ENCODE measurements around the gene OCIAD1.
"Not testable (repeated sequence)": the region's sequence is repeated elsewhere in the genome, so short reads cannot be mapped to it uniquely, and the experiment has no call there.

DNA sequence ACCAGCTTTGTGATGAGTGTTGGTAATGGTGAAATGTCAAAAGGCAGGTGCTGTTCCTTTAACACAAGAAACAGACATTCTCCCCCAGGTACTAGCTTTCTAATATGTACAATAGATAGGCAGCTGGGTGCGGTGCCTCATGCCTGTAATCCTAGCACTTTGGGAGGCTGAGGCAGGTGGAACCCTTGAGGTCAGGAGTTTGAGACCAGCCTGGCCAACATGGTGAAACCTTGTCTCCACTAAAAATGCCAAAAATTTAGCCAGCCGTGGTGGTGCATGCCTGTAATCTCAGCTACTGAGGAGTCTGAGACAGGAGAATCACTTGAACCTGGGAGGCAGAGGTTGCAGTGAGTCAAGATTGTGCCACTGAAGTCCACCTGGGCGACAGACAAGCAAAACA, 50.8 kb downstream of the OCIAD1 start:
- TF ChIP-seq POLR2A (IDR thresholded peaks at IDR 0.05) = not testable (repeated sequence)
- TF ChIP-seq, protein P1, sequence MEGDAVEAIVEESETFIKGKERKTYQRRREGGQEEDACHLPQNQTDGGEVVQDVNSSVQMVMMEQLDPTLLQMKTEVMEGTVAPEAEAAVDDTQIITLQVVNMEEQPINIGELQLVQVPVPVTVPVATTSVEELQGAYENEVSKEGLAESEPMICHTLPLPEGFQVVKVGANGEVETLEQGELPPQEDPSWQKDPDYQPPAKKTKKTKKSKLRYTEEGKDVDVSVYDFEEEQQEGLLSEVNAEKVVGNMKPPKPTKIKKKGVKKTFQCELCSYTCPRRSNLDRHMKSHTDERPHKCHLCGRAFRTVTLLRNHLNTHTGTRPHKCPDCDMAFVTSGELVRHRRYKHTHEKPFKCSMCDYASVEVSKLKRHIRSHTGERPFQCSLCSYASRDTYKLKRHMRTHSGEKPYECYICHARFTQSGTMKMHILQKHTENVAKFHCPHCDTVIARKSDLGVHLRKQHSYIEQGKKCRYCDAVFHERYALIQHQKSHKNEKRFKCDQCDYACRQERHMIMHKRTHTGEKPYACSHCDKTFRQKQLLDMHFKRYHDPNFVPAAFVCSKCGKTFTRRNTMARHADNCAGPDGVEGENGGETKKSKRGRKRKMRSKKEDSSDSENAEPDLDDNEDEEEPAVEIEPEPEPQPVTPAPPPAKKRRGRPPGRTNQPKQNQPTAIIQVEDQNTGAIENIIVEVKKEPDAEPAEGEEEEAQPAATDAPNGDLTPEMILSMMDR (IDR thresholded peaks at IDR 0.05) = not testable (repeated sequence)

Measured in Peyer's patch (tissue), 4 donors.